Measurements from ENCODE around the gene KLF13.

- TF ChIP-seq CTCF (IDR thresholded peaks at IDR 0.05) (no peak), KDM5A (IDR thresholded peaks at IDR 0.05) (no peak), TP53 (CRISPR knock-in tag; IDR thresholded peaks at IDR 0.05) (no peak), RAD21 (conservative IDR thresholded peaks at IDR 0.05 in 1 of 2, IDR thresholded peaks at IDR 0.05 in 1 of 2) (no peak), FOSL2 (IDR thresholded peaks at IDR 0.05) (no peak), FOSL2 (CRISPR knock-in tag; IDR thresholded peaks at IDR 0.05) (no peak), CBX2 (IDR thresholded peaks at IDR 0.05; ENCODE audit: borderline replicate concordance, low read depth) (no peak)
Observed at GRCh38 chr15:31302029-31302657, 24.5 kb upstream of the KLF13 start.

All from A549 (cell line).